GM12874 (cell line): ENCODE results near the gene ADPRH.

ENCODE experiments used
- CTCF ChIP-seq: IDR thresholded peaks from 2 replicates; pipeline ENCODE4 v1.5.1; 2011; ENCODE audit warnings: low read depth, mild to moderate bottlenecking, control low read depth, low read length, moderate library complexity; ENCODE audit not compliant: insufficient read depth

Gene ADPRH

GRCh38 chr3:119611664-119612063, 32.4 kb downstream of the ADPRH start:
- TF ChIP-seq CTCF: no peak

GRCh38 chr3:119613201-119613600, 33.9 kb downstream of the ADPRH start:
- no peak for TF ChIP-seq CTCF

GRCh38 chr3:119613872-119614271, 34.6 kb downstream of the ADPRH start:
- TF ChIP-seq CTCF: no peak

GRCh38 chr3:119616056-119616455, 36.8 kb downstream of the ADPRH start:
- no peak for TF ChIP-seq CTCF

- TF ChIP-seq CTCF: no peak
These were observed 39.8 kb downstream of the ADPRH start for GRCh38 chr3:119619094-119619493.

GRCh38 chr3:119620899-119621298, 41.6 kb downstream of the ADPRH start:
- TF ChIP-seq CTCF: no peak

- no peak for TF ChIP-seq CTCF
These were observed 44.9 kb downstream of the ADPRH start for GRCh38 chr3:119624002-119624720.
